ENCODE results near the gene MAF. TPM values are rescaled to one million over a fixed set of nuclear protein-coding genes. Genes with fewer than 3 reads are reported as not detected.

The MAF gene
- total RNA-seq, 1 experiment from 2014 or later: 6.6 TPM

GRCh38 chr16:79562166-79562823, 38.2 kb downstream of the MAF start:
- Mint-ChIP-seq H3K4me3 (no peak overlapping the region), H3K27me3 (ENCODE audit: low read depth) (no peaks in the 10 kb centered on the region), H3K27ac (no peak overlapping the region), H3K36me3 (no peaks in the 10 kb centered on the region), H3K4me1 (peaks cover 14% of the 10 kb centered on the region), H3K9me3 (peaks cover 6% of the 10 kb centered on the region; the same call in 1 of the 2 replicates)
- DNase-seq (ENCODE audit: low spot score): no peak
- CTCF ChIA-PET: no interaction called here
- ATAC-seq: no peak
- TF ChIP-seq E2F4 (CRISPR knock-in tag; IDR thresholded peaks at IDR 0.05; ENCODE audit: borderline replicate concordance, low read depth) (no peak), NFATC4 (CRISPR knock-in tag; IDR thresholded peaks at IDR 0.05) (no peak), GABPB1 (CRISPR knock-in tag; IDR thresholded peaks at IDR 0.05) (no peak), ZNF263 (CRISPR knock-in tag; IDR thresholded peaks at IDR 0.05; ENCODE audit: low read depth) (no peak), ELF4 (CRISPR knock-in tag; IDR thresholded peaks at IDR 0.05; ENCODE audit: low read depth) (no peak)
- TF ChIP-seq, protein P1, sequence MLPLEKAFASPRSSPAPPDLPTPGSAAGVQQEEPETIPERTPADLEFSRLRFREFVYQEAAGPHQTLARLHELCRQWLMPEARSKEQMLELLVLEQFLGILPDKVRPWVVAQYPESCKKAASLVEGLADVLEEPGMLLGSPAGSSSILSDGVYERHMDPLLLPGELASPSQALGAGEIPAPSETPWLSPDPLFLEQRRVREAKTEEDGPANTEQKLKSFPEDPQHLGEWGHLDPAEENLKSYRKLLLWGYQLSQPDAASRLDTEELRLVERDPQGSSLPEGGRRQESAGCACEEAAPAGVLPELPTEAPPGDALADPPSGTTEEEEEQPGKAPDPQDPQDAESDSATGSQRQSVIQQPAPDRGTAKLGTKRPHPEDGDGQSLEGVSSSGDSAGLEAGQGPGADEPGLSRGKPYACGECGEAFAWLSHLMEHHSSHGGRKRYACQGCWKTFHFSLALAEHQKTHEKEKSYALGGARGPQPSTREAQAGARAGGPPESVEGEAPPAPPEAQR (CRISPR knock-in tag; IDR thresholded peaks at IDR 0.05): no peak
- TF ChIP-seq, protein P2, sequence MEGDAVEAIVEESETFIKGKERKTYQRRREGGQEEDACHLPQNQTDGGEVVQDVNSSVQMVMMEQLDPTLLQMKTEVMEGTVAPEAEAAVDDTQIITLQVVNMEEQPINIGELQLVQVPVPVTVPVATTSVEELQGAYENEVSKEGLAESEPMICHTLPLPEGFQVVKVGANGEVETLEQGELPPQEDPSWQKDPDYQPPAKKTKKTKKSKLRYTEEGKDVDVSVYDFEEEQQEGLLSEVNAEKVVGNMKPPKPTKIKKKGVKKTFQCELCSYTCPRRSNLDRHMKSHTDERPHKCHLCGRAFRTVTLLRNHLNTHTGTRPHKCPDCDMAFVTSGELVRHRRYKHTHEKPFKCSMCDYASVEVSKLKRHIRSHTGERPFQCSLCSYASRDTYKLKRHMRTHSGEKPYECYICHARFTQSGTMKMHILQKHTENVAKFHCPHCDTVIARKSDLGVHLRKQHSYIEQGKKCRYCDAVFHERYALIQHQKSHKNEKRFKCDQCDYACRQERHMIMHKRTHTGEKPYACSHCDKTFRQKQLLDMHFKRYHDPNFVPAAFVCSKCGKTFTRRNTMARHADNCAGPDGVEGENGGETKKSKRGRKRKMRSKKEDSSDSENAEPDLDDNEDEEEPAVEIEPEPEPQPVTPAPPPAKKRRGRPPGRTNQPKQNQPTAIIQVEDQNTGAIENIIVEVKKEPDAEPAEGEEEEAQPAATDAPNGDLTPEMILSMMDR (IDR thresholded peaks at IDR 0.05): no peak
- TF ChIP-seq, protein P3, sequence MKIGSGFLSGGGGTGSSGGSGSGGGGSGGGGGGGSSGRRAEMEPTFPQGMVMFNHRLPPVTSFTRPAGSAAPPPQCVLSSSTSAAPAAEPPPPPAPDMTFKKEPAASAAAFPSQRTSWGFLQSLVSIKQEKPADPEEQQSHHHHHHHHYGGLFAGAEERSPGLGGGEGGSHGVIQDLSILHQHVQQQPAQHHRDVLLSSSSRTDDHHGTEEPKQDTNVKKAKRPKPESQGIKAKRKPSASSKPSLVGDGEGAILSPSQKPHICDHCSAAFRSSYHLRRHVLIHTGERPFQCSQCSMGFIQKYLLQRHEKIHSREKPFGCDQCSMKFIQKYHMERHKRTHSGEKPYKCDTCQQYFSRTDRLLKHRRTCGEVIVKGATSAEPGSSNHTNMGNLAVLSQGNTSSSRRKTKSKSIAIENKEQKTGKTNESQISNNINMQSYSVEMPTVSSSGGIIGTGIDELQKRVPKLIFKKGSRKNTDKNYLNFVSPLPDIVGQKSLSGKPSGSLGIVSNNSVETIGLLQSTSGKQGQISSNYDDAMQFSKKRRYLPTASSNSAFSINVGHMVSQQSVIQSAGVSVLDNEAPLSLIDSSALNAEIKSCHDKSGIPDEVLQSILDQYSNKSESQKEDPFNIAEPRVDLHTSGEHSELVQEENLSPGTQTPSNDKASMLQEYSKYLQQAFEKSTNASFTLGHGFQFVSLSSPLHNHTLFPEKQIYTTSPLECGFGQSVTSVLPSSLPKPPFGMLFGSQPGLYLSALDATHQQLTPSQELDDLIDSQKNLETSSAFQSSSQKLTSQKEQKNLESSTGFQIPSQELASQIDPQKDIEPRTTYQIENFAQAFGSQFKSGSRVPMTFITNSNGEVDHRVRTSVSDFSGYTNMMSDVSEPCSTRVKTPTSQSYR (CRISPR knock-in tag; IDR thresholded peaks at IDR 0.05): no peak
- TF ChIP-seq, protein P4, sequence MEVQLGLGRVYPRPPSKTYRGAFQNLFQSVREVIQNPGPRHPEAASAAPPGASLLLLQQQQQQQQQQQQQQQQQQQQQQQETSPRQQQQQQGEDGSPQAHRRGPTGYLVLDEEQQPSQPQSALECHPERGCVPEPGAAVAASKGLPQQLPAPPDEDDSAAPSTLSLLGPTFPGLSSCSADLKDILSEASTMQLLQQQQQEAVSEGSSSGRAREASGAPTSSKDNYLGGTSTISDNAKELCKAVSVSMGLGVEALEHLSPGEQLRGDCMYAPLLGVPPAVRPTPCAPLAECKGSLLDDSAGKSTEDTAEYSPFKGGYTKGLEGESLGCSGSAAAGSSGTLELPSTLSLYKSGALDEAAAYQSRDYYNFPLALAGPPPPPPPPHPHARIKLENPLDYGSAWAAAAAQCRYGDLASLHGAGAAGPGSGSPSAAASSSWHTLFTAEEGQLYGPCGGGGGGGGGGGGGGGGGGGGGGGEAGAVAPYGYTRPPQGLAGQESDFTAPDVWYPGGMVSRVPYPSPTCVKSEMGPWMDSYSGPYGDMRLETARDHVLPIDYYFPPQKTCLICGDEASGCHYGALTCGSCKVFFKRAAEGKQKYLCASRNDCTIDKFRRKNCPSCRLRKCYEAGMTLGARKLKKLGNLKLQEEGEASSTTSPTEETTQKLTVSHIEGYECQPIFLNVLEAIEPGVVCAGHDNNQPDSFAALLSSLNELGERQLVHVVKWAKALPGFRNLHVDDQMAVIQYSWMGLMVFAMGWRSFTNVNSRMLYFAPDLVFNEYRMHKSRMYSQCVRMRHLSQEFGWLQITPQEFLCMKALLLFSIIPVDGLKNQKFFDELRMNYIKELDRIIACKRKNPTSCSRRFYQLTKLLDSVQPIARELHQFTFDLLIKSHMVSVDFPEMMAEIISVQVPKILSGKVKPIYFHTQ (CRISPR knock-in tag; IDR thresholded peaks at IDR 0.05): no peak
- TF ChIP-seq, protein P5, sequence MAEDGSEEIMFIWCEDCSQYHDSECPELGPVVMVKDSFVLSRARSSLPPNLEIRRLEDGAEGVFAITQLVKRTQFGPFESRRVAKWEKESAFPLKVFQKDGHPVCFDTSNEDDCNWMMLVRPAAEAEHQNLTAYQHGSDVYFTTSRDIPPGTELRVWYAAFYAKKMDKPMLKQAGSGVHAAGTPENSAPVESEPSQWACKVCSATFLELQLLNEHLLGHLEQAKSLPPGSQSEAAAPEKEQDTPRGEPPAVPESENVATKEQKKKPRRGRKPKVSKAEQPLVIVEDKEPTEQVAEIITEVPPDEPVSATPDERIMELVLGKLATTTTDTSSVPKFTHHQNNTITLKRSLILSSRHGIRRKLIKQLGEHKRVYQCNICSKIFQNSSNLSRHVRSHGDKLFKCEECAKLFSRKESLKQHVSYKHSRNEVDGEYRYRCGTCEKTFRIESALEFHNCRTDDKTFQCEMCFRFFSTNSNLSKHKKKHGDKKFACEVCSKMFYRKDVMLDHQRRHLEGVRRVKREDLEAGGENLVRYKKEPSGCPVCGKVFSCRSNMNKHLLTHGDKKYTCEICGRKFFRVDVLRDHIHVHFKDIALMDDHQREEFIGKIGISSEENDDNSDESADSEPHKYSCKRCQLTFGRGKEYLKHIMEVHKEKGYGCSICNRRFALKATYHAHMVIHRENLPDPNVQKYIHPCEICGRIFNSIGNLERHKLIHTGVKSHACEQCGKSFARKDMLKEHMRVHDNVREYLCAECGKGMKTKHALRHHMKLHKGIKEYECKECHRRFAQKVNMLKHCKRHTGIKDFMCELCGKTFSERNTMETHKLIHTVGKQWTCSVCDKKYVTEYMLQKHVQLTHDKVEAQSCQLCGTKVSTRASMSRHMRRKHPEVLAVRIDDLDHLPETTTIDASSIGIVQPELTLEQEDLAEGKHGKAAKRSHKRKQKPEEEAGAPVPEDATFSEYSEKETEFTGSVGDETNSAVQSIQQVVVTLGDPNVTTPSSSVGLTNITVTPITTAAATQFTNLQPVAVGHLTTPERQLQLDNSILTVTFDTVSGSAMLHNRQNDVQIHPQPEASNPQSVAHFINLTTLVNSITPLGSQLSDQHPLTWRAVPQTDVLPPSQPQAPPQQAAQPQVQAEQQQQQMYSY (CRISPR knock-in tag; IDR thresholded peaks at IDR 0.05): no peak
- POLR2A ChIA-PET: interaction anchor here (0.8 kb wide), 1 partner anchor 21 kb away, joined by 5 read pairs; no protein-coding TSS in a partner anchor
